Heart left ventricle (tissue), 16 donors: ENCODE data around the gene KCNJ12. TPM values are rescaled to one million over a fixed set of nuclear protein-coding genes. Genes with fewer than 3 reads are reported as not detected.
A peak's percentile ranks its signal among the peaks of the same experiment; 100 is the strongest.
"Not testable (repeated sequence)": the region's sequence is repeated elsewhere in the genome, so short reads cannot be mapped to it uniquely, and the experiment has no call there.

Source experiments
- ATAC-seq, 4 donors: fragments of 200-7000 bp; cut with Tn5 transposase; one replicate each; pipeline ENCODE4 v1.9.1; 2020 to 2022; ENCODE audit warnings: moderate library complexity in 4 of 4, mild to moderate bottlenecking in 3 of 4, moderate number of reproducible peaks in 1 of 4
- DNase-seq, 5 donors: peaks; one replicate each; pipeline ENCODE4 v3.0.0-alpha.2; 2020
- H3K27ac ChIP-seq, 12 donors: fragments of 200-600 bp; sonication (generic) in 4 of 12; one replicate each; pipeline versions ENCODE4 v1.5.0 to v1.8.0; 2016 to 2022; ENCODE audit warnings: mild to moderate bottlenecking in 2 of 12
- H3K27me3 ChIP-seq, 9 donors: fragments of 200-600 bp; sonication (generic) in 2 of 9; one replicate each; pipeline versions ENCODE4 v1.5.1 to v1.8.0; 2016 to 2022; ENCODE audit warnings: mild to moderate bottlenecking in 3 of 9
- H3K36me3 ChIP-seq, 9 donors: fragments of 200-600 bp; sonication (generic) in 2 of 9; one replicate each; pipeline versions ENCODE4 v1.5.0 to v1.8.0; 2018 to 2022; ENCODE audit warnings: mild to moderate bottlenecking in 2 of 9
- H3K4me1 ChIP-seq, 12 donors: fragments of 200-600 bp; sonication (generic) in 4 of 12; one replicate each; pipeline versions ENCODE4 v1.5.0 to v1.8.0; 2016 to 2022; ENCODE audit warnings: mild to moderate bottlenecking in 3 of 12
- H3K4me3 ChIP-seq, 12 donors: fragments of 200-600 bp; sonication (generic) in 4 of 12; one replicate each; pipeline versions ENCODE4 v1.5.0 to v1.8.0; 2017 to 2022; ENCODE audit warnings: mild to moderate bottlenecking in 9 of 12, moderate library complexity in 4 of 12
- H3K9me3 ChIP-seq, 12 donors: fragments of 200-600 bp; sonication (generic) in 4 of 12; one replicate each; pipeline versions ENCODE4 v1.5.0 to v1.8.0; 2016 to 2022; ENCODE audit warnings: mild to moderate bottlenecking in 1 of 12
- POLR2A ChIP-seq, 2 donors: fragments of 450-650 bp; IDR thresholded peaks; one replicate each; pipeline ENCODE4 v1.6.1; 2017; ENCODE audit warnings: antibody characterized with exemption in 2 of 2, mild to moderate bottlenecking in 2 of 2, moderate library complexity in 2 of 2
- WGBS, 4 donors: extraction: QIAGEN DNeasy Blood & Tissue Kit in 2 of 4; methylation state at CpG; one replicate each; pipeline versions ENCODE4 v1.1.5 to v1.1.7; 2013 to 2018; 5-methylcytosine and 5-hydroxymethylcytosine counted together
- intact Hi-C, 10 donors: fragments of 100-400 bp; cut with DNase I; formaldehyde crosslinking; loops; one replicate each; pipeline versions ENCODE4 v1.11.1 to v1.14.2; 2022
- polyA plus RNA-seq, 2 donors: library from polyadenylated mRNA; stranded (reverse); fragments of 200-250 nt; gene quantifications; one replicate each; pipeline ENCODE4 v1.2.3, GENCODE V29; 2013
- total RNA-seq, 9 donors: library from RNA; depleted of rRNA in 2 of 9; stranded (reverse); fragments of >200 nt in 2 of 9; fragmentation: NEBNext Ultra II Directional in 3 of 9; extraction: Animal tissue kit (Norgen Biotek cat#: 25700) in 3 of 9; gene quantifications; one replicate each; pipeline versions ENCODE4 v1.1.0 to v1.2.4, GENCODE V29; 2016 to 2023
- TF ChIP-seq, protein P1 (sequence below), 12 donors: fragments of 200-600 bp; sonication (generic) in 4 of 12; IDR thresholded peaks; one replicate each; pipeline versions ENCODE4 v1.5.0 to v1.8.0; 2018 to 2022; ENCODE audit warnings: antibody characterized with exemption in 12 of 12, mild to moderate bottlenecking in 5 of 12
- donor health status: ischemic (EF 13 %, LVEDD 7.1; RV severe dilation, severe dysfunction).
- donor health status: healthy with polysubstance abuse.
- donor health status: DM: no; HTN: yes; CAD: no.
- donor health status: DM: no; HTN: no; CAD: no.
- donor health status: ischemic (EF 25% LVEDD 6.9; RV normal size, moderate dysfunction).
- donor health status: ischemic (EF 25% LVEDD 5.7; RV mildly dilated, moderate dysfunction).
- donor health status: healthy.
- donor health status: DM: yes; HTN: yes; CAD: no.
- donor health status: ischemic (EF 35%, LVEDD 5.7; RV mildly dilated, moderate dysfunction).
- donor health status: nonischemic (EF 11% LVEDD 7.7; RV severe dilation, severe dysfunction).
- donor health status: DM: yes; HTN: yes; CAD: no.
- donor health status: PGD.
- donor health status: ischemic (EF 29% LVEDD 5.4; RV normal size, mild dysfunction).
- donor health status: nonischemic (EF 23%, LVEDD 6.1; RV moderate dilation, normal function).

The KCNJ12 gene
- total and polyA plus RNA-seq, 11 donors: 6.6 to 24.2 (median 9.0) TPM

DNA sequence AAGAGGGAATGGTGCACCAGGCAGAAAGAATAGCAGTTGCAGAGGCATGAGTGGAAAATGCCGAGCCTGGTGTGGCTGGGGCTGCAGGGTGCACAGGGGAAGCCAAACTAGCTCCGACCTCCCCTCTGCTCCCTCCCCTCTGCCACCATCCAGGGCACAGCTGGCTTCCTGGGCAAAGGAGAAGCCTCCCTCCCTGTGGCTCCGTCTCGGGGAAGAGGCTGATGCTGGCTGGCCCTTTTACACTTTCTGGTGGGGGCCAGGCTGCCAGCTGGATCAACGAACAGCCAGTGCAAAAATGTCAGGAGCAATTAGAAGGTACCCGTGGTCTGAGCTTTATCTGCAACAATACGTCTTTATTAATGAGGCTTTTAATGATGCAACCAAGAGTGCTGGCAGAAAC is 37.1 kb upstream of the KCNJ12 start:
- intact Hi-C loops: no loop called here
- peak in 1 of 5 donors; percentile 27 for DNase-seq

DNA sequence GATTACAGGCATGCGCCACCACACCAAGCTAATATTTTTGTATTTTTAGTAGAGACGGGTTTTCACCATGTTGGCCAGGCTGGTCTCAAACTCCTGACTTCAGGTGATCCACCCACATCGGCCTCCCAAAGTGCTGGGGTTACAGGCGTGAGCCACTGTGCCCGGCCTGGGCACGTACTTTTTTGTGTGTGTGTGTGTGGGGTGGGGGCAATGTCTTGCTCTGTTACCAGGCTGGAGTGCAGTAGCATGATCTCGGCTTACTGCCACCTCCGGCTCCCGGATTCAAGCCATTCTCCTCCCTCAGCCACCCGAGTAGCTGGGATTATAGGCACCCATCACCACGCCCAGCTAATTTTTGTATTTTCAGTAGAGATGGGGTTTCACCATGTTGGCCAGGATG is 36.6 kb upstream of the KCNJ12 start:
- H3K4me3 ChIP-seq, H3K27ac ChIP-seq, intact Hi-C loops, H3K9me3 ChIP-seq, H3K27me3 ChIP-seq, ATAC-seq, H3K36me3 ChIP-seq, H3K4me1 ChIP-seq: not testable (repeated sequence)
- peak in 1 of 5 donors; percentile 29 for DNase-seq
- 90 to 95% (median 91%) methylated on average over 9 to 11 of the region's 11 CpGs for WGBS, 4 donors

More for the DNA sequence above, 37.1 kb upstream of the KCNJ12 start:
- no peaks in the 10 kb centered on the region for H3K9me3 ChIP-seq
- no peaks in the 10 kb centered on the region for H3K27me3 ChIP-seq
- no peaks in the 10 kb centered on the region for H3K36me3 ChIP-seq
- H3K4me1 ChIP-seq: peaks cover 0 to 6% (median 0%) of the 10 kb centered on the region in 12 donors
- no peak overlapping the region for H3K4me3 ChIP-seq
- no peak for ATAC-seq
- H3K27ac ChIP-seq: no peak overlapping the region
- TF ChIP-seq POLR2A (IDR thresholded peaks at IDR 0.05): no peak
- TF ChIP-seq, protein P1, sequence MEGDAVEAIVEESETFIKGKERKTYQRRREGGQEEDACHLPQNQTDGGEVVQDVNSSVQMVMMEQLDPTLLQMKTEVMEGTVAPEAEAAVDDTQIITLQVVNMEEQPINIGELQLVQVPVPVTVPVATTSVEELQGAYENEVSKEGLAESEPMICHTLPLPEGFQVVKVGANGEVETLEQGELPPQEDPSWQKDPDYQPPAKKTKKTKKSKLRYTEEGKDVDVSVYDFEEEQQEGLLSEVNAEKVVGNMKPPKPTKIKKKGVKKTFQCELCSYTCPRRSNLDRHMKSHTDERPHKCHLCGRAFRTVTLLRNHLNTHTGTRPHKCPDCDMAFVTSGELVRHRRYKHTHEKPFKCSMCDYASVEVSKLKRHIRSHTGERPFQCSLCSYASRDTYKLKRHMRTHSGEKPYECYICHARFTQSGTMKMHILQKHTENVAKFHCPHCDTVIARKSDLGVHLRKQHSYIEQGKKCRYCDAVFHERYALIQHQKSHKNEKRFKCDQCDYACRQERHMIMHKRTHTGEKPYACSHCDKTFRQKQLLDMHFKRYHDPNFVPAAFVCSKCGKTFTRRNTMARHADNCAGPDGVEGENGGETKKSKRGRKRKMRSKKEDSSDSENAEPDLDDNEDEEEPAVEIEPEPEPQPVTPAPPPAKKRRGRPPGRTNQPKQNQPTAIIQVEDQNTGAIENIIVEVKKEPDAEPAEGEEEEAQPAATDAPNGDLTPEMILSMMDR (IDR thresholded peaks at IDR 0.05): no peak
- WGBS, 4 donors: 47 to 60% (median 56%) methylated on average over 7 of the region's 7 CpGs

DNA sequence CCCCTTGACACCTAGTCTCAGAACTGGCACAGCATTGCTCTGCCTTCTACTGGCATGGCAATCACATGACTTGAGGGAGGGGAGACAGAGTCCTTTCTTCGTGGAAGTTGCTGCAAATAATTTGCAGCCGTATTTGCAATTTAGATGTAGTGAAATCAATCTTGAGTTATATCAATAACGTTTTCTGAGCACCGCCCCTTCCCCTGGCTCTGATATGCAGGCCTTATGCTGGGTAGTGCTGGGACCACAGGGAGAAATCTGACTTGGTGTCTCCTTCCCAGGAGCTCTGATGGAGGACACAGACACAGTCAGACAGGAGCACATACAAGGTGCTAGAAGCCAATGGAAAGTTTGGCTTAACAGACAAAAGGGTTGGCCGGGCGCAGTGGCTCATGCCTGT is 35.8 kb upstream of the KCNJ12 start:
- H3K9me3 ChIP-seq, H3K36me3 ChIP-seq, intact Hi-C loops, ATAC-seq, H3K4me3 ChIP-seq, H3K27me3 ChIP-seq, H3K27ac ChIP-seq, H3K4me1 ChIP-seq, DNase-seq: not testable (repeated sequence)
- 85 to 90% (median 87%) methylated on average over 5 to 6 of the region's 6 CpGs for WGBS, 4 donors

DNA sequence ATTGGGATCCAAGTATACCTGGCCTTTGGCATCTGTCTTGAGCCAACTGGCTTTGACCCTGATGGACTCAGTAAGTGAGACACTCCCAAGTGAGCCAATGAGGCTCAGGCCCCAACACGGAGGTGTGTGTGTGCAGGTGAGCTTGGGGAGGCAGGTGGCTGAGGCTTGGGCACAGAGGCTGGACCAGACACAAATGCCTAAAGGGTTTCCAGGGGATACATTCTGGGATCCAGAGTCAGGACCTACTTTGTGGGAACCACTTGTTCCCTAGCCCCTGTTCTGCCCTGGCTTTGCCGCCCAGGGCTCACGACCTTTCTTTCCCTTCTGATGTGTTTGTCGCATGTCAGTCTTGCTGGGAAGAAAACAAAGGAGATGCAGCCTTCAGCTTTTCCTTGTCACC is 34.9 kb upstream of the KCNJ12 start:
- H3K27me3 ChIP-seq, ATAC-seq, H3K4me3 ChIP-seq, intact Hi-C loops, H3K36me3 ChIP-seq, H3K27ac ChIP-seq, H3K4me1 ChIP-seq, H3K9me3 ChIP-seq: not testable (repeated sequence)
- WGBS, 4 donors: 67 to 90% (median 77%) methylated on average over 3 to 4 of the region's 4 CpGs
- DNase-seq: peak in 1 of 5 donors; percentile 20

DNA sequence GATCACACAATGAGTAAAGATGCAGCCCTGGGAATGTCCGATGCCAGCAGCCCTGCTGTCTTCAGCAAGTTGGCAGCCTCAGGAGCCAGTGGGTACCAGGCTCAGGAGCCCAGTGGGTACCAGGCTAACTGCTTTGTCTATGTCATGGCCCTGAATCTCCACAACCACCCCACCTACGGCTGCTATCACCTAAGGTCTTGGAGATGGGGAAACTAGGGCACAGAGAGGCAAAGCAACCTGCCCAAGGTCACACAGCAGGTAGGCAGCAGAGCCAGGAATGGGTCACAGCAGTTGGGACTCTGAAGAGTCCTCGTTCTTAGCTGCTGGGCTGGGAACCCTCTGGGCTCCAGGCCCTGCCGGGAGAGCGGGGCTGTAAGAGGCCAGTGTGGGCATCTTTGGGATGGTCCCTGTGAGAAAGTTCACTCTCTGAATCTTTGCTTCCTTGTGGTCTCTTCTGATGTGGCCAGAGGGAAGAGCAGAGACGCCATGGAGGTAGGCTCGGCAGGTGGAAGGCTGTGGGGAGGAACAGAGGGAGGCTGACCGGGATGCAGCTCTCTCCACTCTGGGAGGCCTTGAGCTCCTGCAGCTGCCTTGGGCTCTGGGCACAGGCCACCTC is 34.1 kb upstream of the KCNJ12 start:
- H3K27me3 ChIP-seq, ATAC-seq, H3K9me3 ChIP-seq, intact Hi-C loops, H3K4me3 ChIP-seq, H3K36me3 ChIP-seq, H3K27ac ChIP-seq: not testable (repeated sequence)
- H3K4me1 ChIP-seq: peaks cover 0 to 11% (median 3%) of the 10 kb centered on the region in 12 donors
- peak in 1 of 5 donors; percentile 30 for DNase-seq
- WGBS, 4 donors: 74 to 85% (median 81%) methylated on average over 8 of the region's 8 CpGs

DNA sequence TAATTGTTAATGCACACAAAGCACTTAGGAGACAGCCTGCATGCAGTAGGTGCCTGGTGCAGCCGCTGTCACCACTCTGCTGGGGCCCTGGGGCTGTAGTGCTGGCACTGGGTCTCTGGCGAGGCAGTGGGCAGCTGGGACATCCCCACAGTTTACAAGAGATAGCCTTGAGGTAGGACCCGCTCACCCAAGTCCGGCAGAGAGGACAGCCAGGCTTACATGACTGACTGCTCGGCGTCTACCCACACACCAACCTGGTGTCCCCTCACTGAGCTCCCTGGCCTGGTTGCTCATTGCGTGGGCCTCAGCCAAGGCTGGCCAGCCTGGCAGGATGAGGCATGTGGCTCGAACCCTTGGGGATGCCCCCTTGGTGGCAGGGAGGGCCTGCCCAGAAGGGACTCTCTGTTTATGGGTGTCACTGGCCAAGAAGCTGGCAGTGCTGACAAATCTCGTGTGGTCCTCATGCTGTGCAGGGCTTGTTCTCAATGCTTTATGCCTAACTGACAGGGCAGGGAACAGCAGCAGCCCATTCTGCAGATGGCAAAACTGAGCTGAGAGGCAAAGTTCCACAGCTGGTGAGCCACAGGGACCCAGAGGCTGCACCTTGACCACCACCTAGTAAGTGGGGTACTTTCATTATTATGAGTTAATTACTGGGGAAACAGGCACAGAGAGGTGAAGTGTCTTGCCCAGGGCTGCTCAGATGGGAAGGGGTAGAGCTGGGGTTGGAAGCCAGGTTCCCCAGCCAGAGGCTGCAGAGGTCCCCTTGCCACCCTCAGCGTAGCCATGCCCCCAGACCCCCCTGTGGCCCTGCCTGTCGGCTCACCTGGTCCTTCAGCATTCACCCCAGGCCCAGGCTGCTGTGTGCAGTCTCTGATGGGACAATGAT is 32.9 kb upstream of the KCNJ12 start:
- DNase-seq: peak in 1 of 5 donors; percentile 41
- intact Hi-C loops, H3K4me3 ChIP-seq, H3K9me3 ChIP-seq, H3K27ac ChIP-seq, H3K27me3 ChIP-seq, H3K36me3 ChIP-seq, H3K4me1 ChIP-seq, ATAC-seq: not testable (repeated sequence)
- WGBS, 4 donors: 60 to 78% (median 67%) methylated on average over 7 to 11 of the region's 11 CpGs

DNA sequence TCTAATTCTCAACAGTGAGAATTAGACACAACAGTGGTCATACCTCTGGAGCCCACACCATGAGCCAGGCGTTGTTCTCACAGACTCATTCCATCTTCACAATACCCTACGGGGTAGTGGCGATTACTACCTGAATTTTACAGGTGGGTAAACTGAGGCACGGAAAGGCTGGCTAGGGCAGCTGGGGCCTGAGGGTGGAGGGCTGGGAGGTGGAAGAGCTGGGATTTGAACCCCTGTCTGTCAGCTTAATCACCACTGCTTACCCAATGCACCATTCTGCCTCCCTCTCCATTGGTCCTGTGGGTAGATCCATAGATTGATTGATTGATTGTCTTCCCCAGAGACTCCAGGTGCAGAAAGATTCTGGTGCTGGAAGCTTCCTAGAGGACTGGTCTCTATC is 31.4 kb upstream of the KCNJ12 start:
- ATAC-seq, intact Hi-C loops, H3K9me3 ChIP-seq, H3K4me1 ChIP-seq, H3K27ac ChIP-seq, H3K36me3 ChIP-seq, H3K4me3 ChIP-seq, DNase-seq, H3K27me3 ChIP-seq: not testable (repeated sequence)
- 57 to 82% (median 67%) methylated on average over 4 of the region's 4 CpGs for WGBS, 4 donors
